Adipocyte (in vitro differentiated cells): ENCODE measurements around the gene METRNL.
A peak's percentile ranks its signal among the peaks of the same experiment; 100 is the strongest.

ENCODE experiments used
- DNase-seq: peaks from one replicate; pipeline ENCODE4 v3.0.0-alpha.2; 2015; ENCODE audit warnings: low read depth
- H3K27me3 ChIP-seq: replicated peaks from 2 replicates; pipeline ENCODE4 v1.7.0; 2013; ENCODE audit warnings: mild to moderate bottlenecking, low read length, moderate library complexity; ENCODE audit not compliant: control insufficient read depth, insufficient read depth
- H3K36me3 ChIP-seq: 2 replicates; pipeline ENCODE4 v1.7.0; 2013; ENCODE audit warnings: low read length, mild to moderate bottlenecking, moderate library complexity; ENCODE audit not compliant: control insufficient read depth, insufficient read depth, severe bottlenecking
- H3K4me1 ChIP-seq: 2 replicates; pipeline ENCODE4 v1.7.0; 2013; ENCODE audit warnings: mild to moderate bottlenecking, low read length, moderate library complexity; ENCODE audit not compliant: control insufficient read depth, insufficient read depth
- H3K4me3 ChIP-seq: 2 replicates; pipeline ENCODE4 v1.7.0; 2013; ENCODE audit warnings: mild to moderate bottlenecking, low read length, moderate library complexity
- H3K9ac ChIP-seq: 2 replicates; pipeline ENCODE4 v1.7.0; 2013; ENCODE audit warnings: mild to moderate bottlenecking, low read length, moderate library complexity
- H3K9me3 ChIP-seq: 2 replicates; pipeline ENCODE4 v1.7.0; 2013; ENCODE audit warnings: mild to moderate bottlenecking, low read length, moderate library complexity; ENCODE audit not compliant: control insufficient read depth

METRNL gene

GRCh38 chr17:83124871-83125514 is 45.6 kb downstream of the METRNL start:
- DNase-seq = no peak
- Histone ChIP-seq H3K27me3 (peaks cover 6% of the 10 kb centered on the region), H3K9me3 (no peaks in the 10 kb centered on the region), H3K36me3 (no peaks in the 10 kb centered on the region), H3K4me3 (no peak overlapping the region), H3K9ac (no peak overlapping the region), H3K4me1 (peaks cover 11% of the 10 kb centered on the region)

DNA sequence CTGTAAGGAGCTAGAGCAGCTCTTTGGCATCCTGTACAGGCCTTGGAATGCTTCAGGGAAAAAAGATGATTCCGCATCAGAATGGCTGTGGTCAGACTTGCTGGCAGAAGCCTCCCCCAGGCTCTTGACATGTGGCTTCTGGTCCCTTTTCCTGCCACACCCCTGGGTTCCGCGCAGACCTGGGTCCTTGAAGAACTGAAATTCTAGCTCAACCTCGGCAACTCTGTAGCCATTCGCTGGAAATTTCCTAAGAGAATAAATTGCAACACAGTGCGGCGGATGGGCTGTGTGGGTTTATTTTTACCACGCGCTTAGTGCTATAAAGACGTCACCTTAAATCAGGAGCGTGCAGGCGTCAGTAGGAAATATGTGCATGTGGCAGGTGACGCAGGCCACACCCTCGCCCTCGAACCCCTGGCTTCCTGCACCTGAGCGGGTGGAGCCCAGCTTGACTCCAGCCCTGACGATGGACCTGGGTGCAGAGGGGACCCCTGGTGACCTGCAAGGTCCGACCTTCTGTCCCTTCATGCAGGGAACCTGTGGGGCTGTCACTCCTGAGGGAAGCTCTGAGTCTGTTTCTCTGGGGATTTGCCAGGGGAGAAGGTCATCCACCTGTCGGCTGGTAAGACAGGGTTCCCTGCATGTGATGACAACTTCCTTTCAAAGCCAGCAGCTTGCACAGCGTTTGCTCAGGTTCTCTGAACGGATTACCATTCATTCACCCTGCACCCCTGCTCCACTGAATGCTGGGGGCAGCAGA is 46.3 kb downstream of the METRNL start:
- DNase-seq = no peak
- no peaks in the 10 kb centered on the region for H3K9me3 ChIP-seq
- no peaks in the 10 kb centered on the region for H3K36me3 ChIP-seq
- H3K27me3 ChIP-seq = peaks cover 6% of the 10 kb centered on the region
- no peak overlapping the region for H3K4me3 ChIP-seq
- peaks cover 11% of the 10 kb centered on the region for H3K4me1 ChIP-seq
- H3K9ac ChIP-seq = no peak overlapping the region

- DNase-seq = no peak
- Histone ChIP-seq H3K36me3 (no peaks in the 10 kb centered on the region), H3K27me3 (peaks cover 9% of the 10 kb centered on the region), H3K4me1 (peaks cover 11% of the 10 kb centered on the region), H3K9ac (no peak overlapping the region), H3K9me3 (no peaks in the 10 kb centered on the region), H3K4me3 (no peak overlapping the region)
These were observed 46.9 kb downstream of the METRNL start for GRCh38 chr17:83126275-83126811.

- Histone ChIP-seq H3K9me3 (no peaks in the 10 kb centered on the region), H3K9ac (no peak overlapping the region), H3K36me3 (no peaks in the 10 kb centered on the region), H3K27me3 (peaks cover 9% of the 10 kb centered on the region), H3K4me1 (peaks cover 11% of the 10 kb centered on the region), H3K4me3 (no peak overlapping the region)
- no peak for DNase-seq
These were observed 48.2 kb downstream of the METRNL start for GRCh38 chr17:83127431-83128160.

DNA sequence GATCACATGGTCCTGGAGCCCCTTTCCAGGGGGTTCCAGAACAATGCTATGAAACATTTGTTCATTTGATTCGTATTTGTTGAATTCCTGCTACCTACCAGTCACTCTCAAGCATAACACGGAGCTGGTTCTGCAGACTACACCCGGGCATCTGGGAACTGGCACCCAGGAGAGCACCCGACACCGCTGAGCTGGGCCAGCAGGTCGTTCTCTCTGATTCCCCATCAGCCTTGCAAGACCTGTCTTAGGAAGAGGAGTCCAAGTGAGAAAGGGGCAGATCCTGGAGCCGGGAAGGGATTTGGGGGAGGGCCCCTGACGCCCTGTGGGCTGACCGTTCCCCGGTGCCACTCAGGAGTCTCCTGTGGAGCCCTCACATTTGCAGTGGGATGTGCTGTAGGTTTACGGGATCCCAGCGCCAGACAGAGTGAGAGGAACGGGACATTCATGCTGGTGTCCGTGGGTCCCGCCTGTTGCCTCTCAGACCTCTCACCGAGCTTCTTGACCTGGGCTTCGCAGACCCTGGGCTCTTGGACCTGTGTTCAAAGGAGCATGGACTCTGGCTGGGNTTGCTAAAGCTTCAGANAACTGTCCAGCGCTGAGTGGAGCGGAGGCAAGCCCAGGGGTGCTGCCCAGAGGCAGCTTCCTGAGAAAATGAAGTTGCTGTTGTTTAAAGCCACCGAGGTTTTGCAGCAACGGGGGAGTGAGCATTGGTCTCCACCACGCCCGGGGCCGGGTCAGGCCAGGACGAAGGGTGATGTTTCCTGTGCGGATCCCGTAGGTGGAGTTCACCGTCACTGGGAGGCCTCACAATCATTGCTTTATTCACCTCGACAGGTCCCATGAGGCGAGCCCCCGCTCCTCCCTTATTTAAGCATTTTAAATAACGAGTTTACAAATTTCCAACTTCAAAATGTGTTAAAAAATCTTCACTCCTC is 49.2 kb downstream of the METRNL start:
- H3K27me3 ChIP-seq = peaks cover 9% of the 10 kb centered on the region
- H3K4me3 ChIP-seq = no peak overlapping the region
- no peaks in the 10 kb centered on the region for H3K36me3 ChIP-seq
- H3K9ac ChIP-seq = no peak overlapping the region
- H3K4me1 ChIP-seq = peaks cover 11% of the 10 kb centered on the region
- H3K9me3 ChIP-seq = no peaks in the 10 kb centered on the region
- DNase-seq = no peak

- Histone ChIP-seq H3K9ac (no peak overlapping the region), H3K4me1 (peaks cover 11% of the 10 kb centered on the region), H3K9me3 (no peaks in the 10 kb centered on the region), H3K27me3 (peaks cover 9% of the 10 kb centered on the region), H3K36me3 (no peaks in the 10 kb centered on the region), H3K4me3 (no peak overlapping the region)
- DNase-seq = no peak
These were observed 50.3 kb downstream of the METRNL start for GRCh38 chr17:83129676-83130075.

DNA sequence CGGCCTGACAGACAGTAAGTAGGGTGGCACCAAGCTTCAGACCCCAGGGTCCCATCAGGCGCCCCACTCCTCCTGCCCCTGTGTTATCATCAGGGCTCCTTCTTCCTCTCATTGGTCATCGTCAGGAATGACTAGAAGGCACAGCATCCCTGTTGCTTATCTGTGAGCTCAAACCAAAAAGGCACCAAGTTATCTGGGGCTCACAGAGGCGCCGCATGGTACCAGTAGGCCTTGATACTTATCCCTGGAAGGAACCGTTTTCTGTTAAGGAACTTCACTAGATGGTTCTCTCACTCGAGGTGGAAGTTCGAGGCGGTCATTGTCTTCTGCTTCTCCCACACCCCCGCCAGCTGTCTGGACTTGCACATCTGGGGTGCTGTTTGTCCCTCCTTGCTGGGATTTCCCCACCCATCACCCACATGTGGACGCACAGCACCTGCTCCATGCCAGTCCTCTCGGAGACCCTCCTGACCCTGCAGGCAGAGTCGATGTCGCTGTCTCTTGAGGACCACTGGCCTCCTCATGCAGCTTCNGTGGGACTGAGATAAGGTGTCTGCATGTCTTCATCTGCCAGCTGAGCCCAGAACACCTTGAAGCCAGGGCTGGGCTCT is 52.1 kb downstream of the METRNL start:
- H3K36me3 ChIP-seq = no peaks in the 10 kb centered on the region
- H3K9me3 ChIP-seq = no peaks in the 10 kb centered on the region
- peaks cover 10% of the 10 kb centered on the region for H3K27me3 ChIP-seq
- no peak overlapping the region for H3K9ac ChIP-seq
- H3K4me1 ChIP-seq = no peaks in the 10 kb centered on the region
- H3K4me3 ChIP-seq = no peak overlapping the region
- no peak for DNase-seq

- Histone ChIP-seq H3K36me3 (no peaks in the 10 kb centered on the region), H3K9ac (no peak overlapping the region), H3K4me1 (no peaks in the 10 kb centered on the region), H3K9me3 (no peaks in the 10 kb centered on the region), H3K27me3 (peaks cover 14% of the 10 kb centered on the region), H3K4me3 (no peak overlapping the region)
- DNase-seq = no peak
These were observed 53.1 kb downstream of the METRNL start for GRCh38 chr17:83132251-83133081.

- Histone ChIP-seq H3K9me3 (no peaks in the 10 kb centered on the region), H3K4me3 (no peak overlapping the region), H3K4me1 (no peaks in the 10 kb centered on the region), H3K36me3 (no peaks in the 10 kb centered on the region), H3K27me3 (peaks cover 14% of the 10 kb centered on the region), H3K9ac (no peak overlapping the region)
- peak; percentile 55 for DNase-seq
These were observed 54.1 kb downstream of the METRNL start for GRCh38 chr17:83133302-83134121.
